K562 (cell line): ENCODE results near the gene RBM19.

Experiments used
- CEBPZ ChIP-seq: fragments of 150-350 bp; IDR thresholded peaks from 2 replicates; pipeline ENCODE4 v1.6.1; 2014; ENCODE audit warnings: low read depth, mild to moderate bottlenecking, low read length, borderline replicate concordance
- EZH2 ChIP-seq: IDR thresholded peaks from 2 replicates; pipeline ENCODE4 v1.6.1; 2012; ENCODE audit warnings: low read depth, mild to moderate bottlenecking, inconsistent platforms, low read length, borderline replicate concordance
- FOXA1 ChIP-seq: fragments of 450-650 bp; IDR thresholded peaks from 2 replicates; pipeline ENCODE4 v1.6.1; 2016; ENCODE audit warnings: mild to moderate bottlenecking, borderline replicate concordance
- FOXK1 ChIP-seq: sonication (generic); formaldehyde crosslinking; IDR thresholded peaks from 2 replicates; pipeline ENCODE4 v1.8.0; 2022; ENCODE audit warnings: missing genetic modification reagents, mild to moderate bottlenecking, borderline replicate concordance
- FOXM1 ChIP-seq, 2 experiments: fragments of 450-650 bp in 1 of 2; sonication (generic) in 1 of 2; formaldehyde crosslinking in 1 of 2; IDR thresholded peaks; 2 replicates each; pipeline versions ENCODE4 v1.6.1 to v1.9.0; 2017 to 2022; ENCODE audit warnings: low read depth in 2 of 2, mild to moderate bottlenecking in 2 of 2, missing genetic modification reagents in 1 of 2, moderate library complexity in 1 of 2
- KLF6 ChIP-seq: fragments of 250-450 bp; sonication (Bioruptor Pico); IDR thresholded peaks from 2 replicates; pipeline ENCODE4 v1.4.0; 2020; ENCODE audit warnings: mild to moderate bottlenecking, moderate library complexity, borderline replicate concordance
- MAFG ChIP-seq: fragments of 450-650 bp; conservative IDR thresholded peaks from 2 replicates; pipeline ENCODE4 v1.6.1; 2016; ENCODE audit warnings: missing genetic modification characterization, missing compliant biosample characterization
- ZNF316 ChIP-seq: fragments of 450-650 bp; IDR thresholded peaks from 2 replicates; pipeline ENCODE4 v1.6.1; 2016

DNA sequence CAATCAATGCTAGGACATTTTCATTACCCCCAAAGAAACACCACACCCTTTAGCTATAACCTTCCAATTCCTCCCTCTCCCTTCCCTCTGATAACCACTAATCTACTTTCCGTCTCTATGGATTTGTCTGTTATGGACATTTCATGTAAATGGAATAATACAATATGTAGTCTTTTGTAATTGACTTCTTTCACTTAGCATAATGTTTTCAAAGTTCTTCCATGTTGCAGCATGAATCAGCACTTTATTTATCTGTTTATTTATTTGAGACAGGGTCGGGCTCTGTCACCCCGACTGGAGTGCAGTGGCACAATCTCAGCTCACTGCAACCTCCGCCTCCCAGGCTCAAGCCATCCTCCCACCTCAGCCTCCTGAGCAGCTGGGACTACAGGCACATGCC, 1.2 kb upstream of the RBM19 start:
- TF ChIP-seq ZNF316 (peak; percentile 85), FOXK1 (CRISPR knock-in tag) (no peak), CEBPZ (no peak), FOXA1 (no peak), EZH2 (no peak), MAFG (tag) (peak; percentile 92), KLF6 (no peak), FOXM1 (IDR thresholded peaks at IDR 0.05; ENCODE audit: low read depth) (no peak), FOXM1 (CRISPR knock-in tag; IDR thresholded peaks at IDR 0.05; ENCODE audit: low read depth) (no peak)
